EH (cell line): Measurements from ENCODE around the gene ZNF705A.
"Not testable (repeated sequence)": the region's sequence is repeated elsewhere in the genome, so short reads cannot be mapped to it uniquely, and the experiment has no call there.

Experiments
- DNase-seq: peaks from one replicate; pipeline ENCODE4 v3.0.0-alpha.2; 2015; ENCODE audit warnings: low read depth

The ZNF705A gene

GRCh38 chr12:8156845-8157244 is at the start of gene ZNF705A:
TSS of gene ZNF705A (plus strand) at chr12:8157015. CDS start at chr12:8172626, 15,611 bp downstream.
- peak; percentile 86 for DNase-seq

DNA sequence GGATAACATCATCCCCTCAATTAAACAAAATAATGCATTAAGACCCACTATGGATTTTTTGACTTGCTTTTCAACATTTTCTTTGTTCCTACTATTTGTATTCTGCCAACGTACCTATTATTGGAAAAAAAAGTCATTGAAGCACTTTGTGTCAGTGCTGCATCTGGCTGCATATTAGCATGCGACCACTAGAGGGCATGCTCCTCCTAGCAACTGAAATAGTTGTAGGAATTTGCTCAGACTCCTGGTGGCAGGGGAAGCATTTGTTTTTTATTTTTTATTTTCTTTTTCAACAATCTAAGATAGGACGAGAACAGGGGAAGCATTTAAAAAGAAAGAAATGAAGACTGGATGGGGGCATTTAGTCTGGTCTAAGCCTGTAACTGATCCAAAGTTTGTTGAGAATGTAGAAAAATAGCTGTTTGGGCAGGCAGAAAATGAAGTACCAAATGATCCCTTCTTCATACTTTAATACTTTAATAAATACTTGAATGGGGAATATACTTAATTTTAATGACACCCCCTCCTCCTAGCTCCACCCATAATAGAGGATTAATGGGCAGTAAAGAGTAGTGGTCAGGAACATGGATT is 47.9 kb upstream of the ZNF705A start:
- DNase-seq, result peak; percentile 78

DNA sequence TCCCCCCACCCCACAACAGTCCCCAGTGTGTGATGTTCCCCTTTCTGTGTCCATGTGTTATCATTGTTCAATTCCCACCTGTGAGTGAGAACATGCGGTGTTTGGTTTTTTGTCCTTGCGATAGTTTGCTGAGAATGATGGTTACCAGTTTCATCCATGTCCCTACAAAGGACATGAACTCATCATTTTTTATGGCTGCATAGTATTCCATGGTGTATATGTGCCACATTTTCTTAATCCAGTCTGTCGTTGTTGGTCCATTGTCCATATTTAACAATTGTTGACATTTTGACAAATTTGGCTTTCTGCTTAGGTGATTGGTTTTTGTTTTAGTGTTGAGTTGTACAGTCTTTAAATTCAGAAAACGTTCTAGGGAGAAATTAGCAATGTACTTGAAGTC is 43.7 kb upstream of the ZNF705A start:
- DNase-seq, result not testable (repeated sequence)

GRCh38 chr12:8120072-8120713 is 36.6 kb upstream of the ZNF705A start:
- DNase-seq, result no peak

GRCh38 chr12:8123124-8123912 is 33.5 kb upstream of the ZNF705A start, which contains the start of gene CLEC4A:
TSS of gene CLEC4A (plus strand) at chr12:8123617. CDS start at chr12:8123879, 262 bp downstream.
- no peak for DNase-seq

DNA sequence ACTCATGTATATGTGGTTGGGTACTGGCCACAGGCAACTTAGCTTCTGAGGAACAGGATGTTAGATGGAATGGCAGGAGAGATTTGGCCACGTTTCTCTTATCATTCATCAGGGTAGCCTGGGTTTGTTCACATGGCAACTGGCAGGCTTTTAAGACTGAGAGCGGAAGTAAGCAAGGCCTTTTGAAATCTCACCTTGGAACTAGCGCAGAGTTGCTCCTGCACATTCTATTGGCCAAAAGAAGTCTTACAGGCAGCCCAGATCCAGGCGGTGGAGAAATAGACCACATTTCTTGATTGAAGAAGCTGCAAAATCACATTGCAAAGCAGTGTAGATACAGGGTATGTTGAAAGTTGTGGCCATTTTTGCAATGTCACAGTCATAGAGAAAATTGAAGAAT is 29.7 kb upstream of the ZNF705A start:
- DNase-seq, result no peak

- DNase-seq, result not testable (repeated sequence)
Measured at GRCh38 chr12:8133636-8134397, 23.0 kb upstream of the ZNF705A start.

DNA sequence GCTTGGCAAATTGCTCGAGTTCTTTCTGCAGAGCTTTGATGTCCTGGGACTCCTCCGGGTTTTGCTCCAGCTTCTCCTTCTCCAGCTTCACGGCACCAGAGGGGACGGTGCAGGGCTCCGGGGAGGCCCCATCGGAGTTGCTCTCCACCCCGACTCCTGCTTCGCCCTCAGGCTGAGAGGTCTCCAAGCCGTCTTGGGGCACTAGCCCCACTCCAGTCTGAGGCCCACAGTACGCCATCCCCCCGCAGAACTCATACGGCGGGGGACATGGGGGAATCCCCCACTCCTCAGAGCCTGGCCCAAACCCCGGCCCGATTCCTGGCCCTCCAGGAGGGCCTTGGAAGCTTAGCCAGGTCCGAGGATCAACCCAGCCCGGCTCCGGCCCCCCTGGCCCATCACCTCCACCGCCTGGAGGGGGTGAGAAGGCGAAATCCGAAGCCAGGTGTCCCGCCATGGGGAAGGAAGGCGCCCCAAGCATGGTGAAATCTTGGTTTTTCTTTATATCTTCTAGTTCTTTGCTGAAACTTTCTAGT is 22.4 kb upstream of the ZNF705A start:
- DNase-seq, result not testable (repeated sequence)

DNA sequence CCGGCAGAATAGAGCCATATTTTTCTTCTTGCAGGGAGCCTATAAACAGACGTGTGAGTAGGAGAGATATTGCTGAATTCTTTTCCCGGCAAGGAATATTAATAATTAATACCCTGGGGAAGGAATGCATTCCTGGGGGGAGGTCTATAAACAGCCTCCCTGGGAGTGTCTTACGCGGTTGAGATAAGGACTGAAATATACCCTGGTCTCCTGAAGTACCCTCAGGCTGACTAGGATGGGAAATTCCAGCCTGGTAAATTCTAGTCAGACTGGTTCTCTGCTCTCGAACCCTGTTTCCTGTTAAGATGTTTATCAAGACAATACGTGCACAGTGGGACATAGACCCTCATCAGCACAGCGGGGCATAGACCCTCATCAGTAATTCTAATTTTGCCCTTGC is 15.2 kb upstream of the ZNF705A start:
- DNase-seq, result not testable (repeated sequence)

DNA sequence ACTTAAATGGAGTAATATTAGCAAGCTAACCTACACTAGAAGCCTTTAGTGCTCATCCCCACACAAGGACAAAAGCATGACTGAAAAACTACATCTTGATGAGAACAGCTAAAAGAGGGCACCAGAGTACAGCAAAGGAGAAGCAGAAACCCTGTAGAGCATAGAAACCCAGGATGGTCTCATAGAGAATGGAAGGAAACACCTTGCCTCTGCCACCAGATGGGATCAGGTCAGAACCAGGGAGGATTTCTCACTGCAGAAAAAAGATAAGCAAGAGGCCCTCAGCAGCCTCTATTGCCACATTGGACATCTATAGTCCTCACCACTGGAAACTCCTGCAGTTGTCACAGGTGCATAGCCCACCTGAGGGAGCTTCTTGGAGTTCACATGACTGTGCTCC is 13.6 kb upstream of the ZNF705A start:
- DNase-seq, result no peak

DNA sequence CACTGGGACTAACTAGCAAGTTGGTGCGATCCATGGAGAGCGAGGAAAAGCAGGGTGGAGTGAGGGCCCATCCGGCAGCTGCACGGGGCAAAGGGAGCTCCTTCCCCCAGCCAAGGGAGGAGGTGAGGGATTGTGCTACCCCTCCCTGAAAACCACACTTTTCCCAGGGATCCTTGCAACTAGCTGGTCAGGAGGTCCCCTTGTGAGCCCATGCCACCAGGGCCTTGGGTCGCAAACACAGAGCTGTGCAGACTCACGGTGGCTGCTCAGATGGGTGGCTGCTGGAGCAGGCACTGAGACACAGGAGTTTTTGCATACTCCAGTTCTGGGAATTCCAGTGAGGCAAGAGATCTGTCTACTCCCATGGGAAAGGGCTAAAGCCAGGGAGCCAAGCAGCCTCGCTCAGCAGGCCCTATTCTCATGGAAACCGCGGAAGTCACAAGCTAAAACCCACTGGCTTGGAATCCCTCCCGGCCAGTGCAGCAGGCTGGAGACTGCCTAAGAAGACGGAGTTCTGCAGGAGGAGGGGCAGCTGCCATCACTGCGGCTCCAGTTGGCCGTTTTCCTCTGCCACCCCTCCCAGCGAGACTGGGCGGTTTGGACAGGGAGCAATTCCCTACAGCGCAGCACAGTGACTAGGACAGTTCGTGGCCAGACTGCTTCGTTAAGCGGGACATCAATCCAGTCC is 10.9 kb upstream of the ZNF705A start:
- peak; percentile 96 for DNase-seq

- DNase-seq, result no peak
Measured at GRCh38 chr12:8146442-8146771, 10.4 kb upstream of the ZNF705A start.

DNA sequence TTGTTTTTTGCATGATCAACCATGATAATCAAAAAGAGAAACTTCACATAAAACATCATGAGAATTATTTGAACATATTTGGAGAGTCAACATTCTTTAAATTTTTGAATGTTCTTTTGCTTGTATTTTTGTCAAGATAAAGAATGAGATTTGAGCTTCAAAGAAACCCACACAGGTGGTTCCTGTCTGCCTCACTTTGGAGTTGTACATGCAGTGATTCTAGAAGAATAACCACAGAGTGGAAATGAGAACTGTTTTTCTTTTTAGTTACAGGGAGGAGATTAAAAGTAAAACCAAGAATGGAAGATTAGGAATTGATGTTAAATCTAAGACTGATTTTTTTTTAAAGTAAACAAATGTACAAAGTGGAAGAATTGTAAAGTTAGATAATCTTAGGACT is 2.3 kb upstream of the ZNF705A start:
- no peak for DNase-seq

- DNase-seq, result peak; percentile 46
Measured at GRCh38 chr12:8156416-8156815, 399 bp upstream of the ZNF705A start.

- DNase-seq, result no peak
Measured at GRCh38 chr12:8157484-8158198, 826 bp downstream of the ZNF705A start.

GRCh38 chr12:8172911-8173310 is 16.1 kb downstream of the ZNF705A start:
- not testable (repeated sequence) for DNase-seq

DNA sequence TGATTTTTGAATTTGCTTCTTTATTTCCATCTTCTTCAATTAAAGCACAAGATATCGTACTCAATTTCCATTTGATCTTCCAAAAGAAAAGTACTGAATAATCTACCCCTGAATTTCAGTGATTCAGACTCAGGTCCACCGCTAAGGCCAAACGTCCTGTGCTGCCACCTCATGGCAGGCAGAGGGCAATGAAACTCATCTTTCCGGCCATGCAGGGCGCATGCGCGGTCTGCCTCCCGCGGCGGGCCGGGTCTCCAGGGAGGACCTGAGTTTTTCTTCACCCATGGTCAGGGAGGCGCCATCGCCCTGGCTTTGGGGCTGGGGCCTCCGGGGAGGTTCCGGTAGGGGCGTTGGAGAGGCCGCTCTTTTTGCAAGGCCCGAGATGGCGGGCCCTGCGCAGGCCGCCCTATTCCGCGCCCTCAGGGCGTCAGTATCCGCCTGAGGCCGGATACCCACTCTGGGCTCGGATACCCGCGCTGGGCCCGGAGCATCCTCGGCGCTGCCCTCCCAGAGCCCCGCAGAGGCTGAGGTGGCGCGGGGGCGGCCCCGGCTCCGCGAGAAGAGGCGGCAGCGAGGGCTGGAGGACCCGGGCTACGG is 23.3 kb downstream of the ZNF705A start:
- DNase-seq, result peak; percentile 66

DNA sequence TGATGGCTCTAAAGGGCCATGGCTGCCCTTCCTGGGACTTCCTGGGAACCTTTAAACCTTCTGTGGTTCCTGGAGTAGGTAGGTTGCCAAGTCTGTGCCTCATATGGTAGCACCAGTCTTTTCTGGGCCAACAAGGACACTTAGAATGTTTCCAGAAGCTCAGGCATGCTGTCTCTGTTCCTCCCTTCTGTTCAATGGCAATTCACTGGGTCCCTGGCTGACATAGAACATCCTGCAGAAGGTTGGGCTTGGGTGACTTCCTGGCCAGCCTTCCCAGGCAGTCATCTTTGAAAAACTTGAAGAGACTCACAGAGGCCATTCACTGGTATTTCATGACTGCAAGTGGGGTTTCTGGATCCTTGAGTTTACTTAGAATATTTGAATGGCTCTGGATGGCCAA is 24.5 kb downstream of the ZNF705A start:
- peak; percentile 58 for DNase-seq

GRCh38 chr12:8182923-8183322 is 26.1 kb downstream of the ZNF705A start:
- not testable (repeated sequence) for DNase-seq

GRCh38 chr12:8183346-8183745 is 26.5 kb downstream of the ZNF705A start:
- DNase-seq, result not testable (repeated sequence)
